ENCODE measurements around the gene MAD1L1. TPM values are rescaled to one million over a fixed set of nuclear protein-coding genes. Genes with fewer than 3 reads are reported as not detected.
"Not testable (repeated sequence)": the region's sequence is repeated elsewhere in the genome, so short reads cannot be mapped to it uniquely, and the experiment has no call there.

Gene MAD1L1
- total RNA-seq, 1 donor from 2014 or later: 54.0 TPM

- Mint-ChIP-seq H3K4me1 (no peaks in the 10 kb centered on the region), H3K4me3 (no peak overlapping the region), H3K27me3 (no peaks in the 10 kb centered on the region), H3K27ac (no peak overlapping the region), H3K36me3 (ENCODE audit: low read depth) (no peaks in the 10 kb centered on the region), H3K9me3 (no peaks in the 10 kb centered on the region)
- DNase-seq: no peak
- intact Hi-C loops (cut with micrococcal nuclease): no loop called here
Observed at GRCh38 chr7:1864161-1864940, 368.4 kb downstream of the MAD1L1 start.

GRCh38 chr7:1863091-1863900 is 369.4 kb downstream of the MAD1L1 start:
- Mint-ChIP-seq H3K27ac (no peak overlapping the region), H3K27me3 (no peaks in the 10 kb centered on the region), H3K4me3 (no peak overlapping the region), H3K9me3 (no peaks in the 10 kb centered on the region), H3K36me3 (ENCODE audit: low read depth) (no peaks in the 10 kb centered on the region), H3K4me1 (no peaks in the 10 kb centered on the region)
- DNase-seq: no peak
- intact Hi-C loops (cut with micrococcal nuclease): no loop called here

GRCh38 chr7:1862560-1862959 is 370.2 kb downstream of the MAD1L1 start:
- no peaks in the 10 kb centered on the region for H3K36me3 Mint-ChIP-seq (ENCODE audit: low read depth)
- H3K27ac Mint-ChIP-seq: no peak overlapping the region
- H3K27me3 Mint-ChIP-seq: no peaks in the 10 kb centered on the region
- no peak overlapping the region for H3K4me3 Mint-ChIP-seq
- no peaks in the 10 kb centered on the region for H3K4me1 Mint-ChIP-seq
- DNase-seq: no peak
- H3K9me3 Mint-ChIP-seq: no peaks in the 10 kb centered on the region
- intact Hi-C loops (cut with micrococcal nuclease): no loop called here

GRCh38 chr7:1861799-1862458 is 370.8 kb downstream of the MAD1L1 start:
- no peak for DNase-seq
- Mint-ChIP-seq H3K27ac (no peak overlapping the region), H3K4me3 (no peak overlapping the region), H3K27me3 (no peaks in the 10 kb centered on the region), H3K36me3 (ENCODE audit: low read depth) (no peaks in the 10 kb centered on the region), H3K4me1 (no peaks in the 10 kb centered on the region), H3K9me3 (no peaks in the 10 kb centered on the region)
- intact Hi-C loops (cut with micrococcal nuclease): no loop called here

- H3K4me3 Mint-ChIP-seq; H3K36me3 Mint-ChIP-seq (ENCODE audit: low read depth); H3K9me3 Mint-ChIP-seq; H3K27me3 Mint-ChIP-seq; DNase-seq; H3K4me1 Mint-ChIP-seq; H3K27ac Mint-ChIP-seq; intact Hi-C loops (cut with micrococcal nuclease): not testable (repeated sequence)
Observed at GRCh38 chr7:1860881-1861798, 371.6 kb downstream of the MAD1L1 start.

GRCh38 chr7:1859266-1860035 is 373.3 kb downstream of the MAD1L1 start:
- Mint-ChIP-seq H3K9me3 (no peaks in the 10 kb centered on the region), H3K27ac (no peak overlapping the region), H3K27me3 (no peaks in the 10 kb centered on the region)

GRCh38 chr7:1858435-1859265 is 374.1 kb downstream of the MAD1L1 start:
- Mint-ChIP-seq H3K4me1 (peaks cover 12% of the 10 kb centered on the region), H3K4me3 (no peak overlapping the region)

More at GRCh38 chr7:1859266-1860035, 373.3 kb downstream of the MAD1L1 start:
- intact Hi-C loops (cut with micrococcal nuclease): no loop called here
- Mint-ChIP-seq H3K4me3 (no peak overlapping the region), H3K4me1 (peaks cover 11% of the 10 kb centered on the region), H3K36me3 (ENCODE audit: low read depth) (peaks cover 9% of the 10 kb centered on the region)
- no peak for DNase-seq

GRCh38 chr7:1857487-1858421 is 375.0 kb downstream of the MAD1L1 start:
- H3K36me3 Mint-ChIP-seq (ENCODE audit: low read depth): peaks cover 9% of the 10 kb centered on the region
- peaks cover 12% of the 10 kb centered on the region for H3K4me1 Mint-ChIP-seq
- H3K9me3 Mint-ChIP-seq: no peaks in the 10 kb centered on the region
- H3K27me3 Mint-ChIP-seq: no peaks in the 10 kb centered on the region
- no peak overlapping the region for H3K4me3 Mint-ChIP-seq
- intact Hi-C loops (cut with micrococcal nuclease): no loop called here
- H3K27ac Mint-ChIP-seq: no peak overlapping the region
- no peak for DNase-seq

More at GRCh38 chr7:1858435-1859265, 374.1 kb downstream of the MAD1L1 start:
- no peaks in the 10 kb centered on the region for H3K27me3 Mint-ChIP-seq
- no peak for DNase-seq
- H3K27ac Mint-ChIP-seq: no peak overlapping the region
- H3K9me3 Mint-ChIP-seq: no peaks in the 10 kb centered on the region
- H3K36me3 Mint-ChIP-seq (ENCODE audit: low read depth): peaks cover 9% of the 10 kb centered on the region
- intact Hi-C loops (cut with micrococcal nuclease): no loop called here

- H3K27ac Mint-ChIP-seq: no peak overlapping the region
Observed at GRCh38 chr7:1856888-1857441, 375.8 kb downstream of the MAD1L1 start.

GRCh38 chr7:1856161-1856887 is 376.4 kb downstream of the MAD1L1 start:
- Mint-ChIP-seq H3K27ac (no peak overlapping the region), H3K9me3 (no peaks in the 10 kb centered on the region), H3K27me3 (no peaks in the 10 kb centered on the region), H3K36me3 (ENCODE audit: low read depth) (peaks cover 9% of the 10 kb centered on the region), H3K4me1 (peaks cover 12% of the 10 kb centered on the region), H3K4me3 (no peak overlapping the region)
- intact Hi-C loops (cut with micrococcal nuclease): no loop called here
- DNase-seq: no peak

More at GRCh38 chr7:1856888-1857441, 375.8 kb downstream of the MAD1L1 start:
- intact Hi-C loops (cut with micrococcal nuclease): no loop called here
- DNase-seq: no peak
- Mint-ChIP-seq H3K36me3 (ENCODE audit: low read depth) (peaks cover 9% of the 10 kb centered on the region), H3K9me3 (no peaks in the 10 kb centered on the region), H3K27me3 (no peaks in the 10 kb centered on the region), H3K4me3 (no peak overlapping the region), H3K4me1 (peaks cover 12% of the 10 kb centered on the region)
